Liver (tissue), 9 donors: ENCODE data around the gene SCUBE1. TPM values are rescaled to one million over a fixed set of nuclear protein-coding genes. Genes with fewer than 3 reads are reported as not detected.

ENCODE experiments used
- DNase-seq: peaks from one replicate; pipeline ENCODE4 v3.0.0-alpha.2; 2017; ENCODE audit warnings: low spot score
- H3K27ac ChIP-seq, 2 donors: one replicate each; pipeline ENCODE4 v1.7.0; 2013; ENCODE audit warnings: inconsistent platforms in 2 of 2, low read length in 2 of 2, control low read depth in 1 of 2, low read depth in 1 of 2, mild to moderate bottlenecking in 1 of 2
- H3K27me3 ChIP-seq, 4 donors: one replicate each; pipeline versions ENCODE4 v1.6.1 to v1.7.0; 2013; ENCODE audit warnings: low read length in 3 of 4, inconsistent platforms in 1 of 4, mild to moderate bottlenecking in 1 of 4, moderate library complexity in 1 of 4; ENCODE audit not compliant: control insufficient read depth in 4 of 4, insufficient read depth in 4 of 4
- H3K36me3 ChIP-seq, 4 donors: one replicate each; pipeline versions ENCODE4 v1.6.1 to v1.7.0; 2013; ENCODE audit warnings: low read length in 3 of 4, mild to moderate bottlenecking in 3 of 4, low read depth in 1 of 4, moderate library complexity in 1 of 4; ENCODE audit not compliant: control insufficient read depth in 4 of 4, insufficient read depth in 3 of 4
- H3K4me1 ChIP-seq, 4 donors: one replicate each; pipeline versions ENCODE4 v1.6.1 to v1.7.0; 2013; ENCODE audit warnings: low read length in 3 of 4, mild to moderate bottlenecking in 3 of 4, moderate library complexity in 1 of 4; ENCODE audit not compliant: control insufficient read depth in 4 of 4, insufficient read depth in 4 of 4
- H3K4me3 ChIP-seq, 3 donors: one replicate each; pipeline versions ENCODE4 v1.6.1 to v1.7.0; 2013; ENCODE audit warnings: low read length in 3 of 3, control low read depth in 1 of 3, low read depth in 1 of 3, mild to moderate bottlenecking in 1 of 3
- H3K9ac ChIP-seq, 2 donors: one replicate each; pipeline ENCODE4 v1.7.0; 2013; ENCODE audit warnings: low read length in 2 of 2, mild to moderate bottlenecking in 2 of 2, moderate library complexity in 2 of 2, control low read depth in 1 of 2, low read depth in 1 of 2
- H3K9me3 ChIP-seq, 4 donors: one replicate each; pipeline versions ENCODE4 v1.6.1 to v1.7.0; 2013; ENCODE audit warnings: low read length in 3 of 4; ENCODE audit not compliant: control insufficient read depth in 4 of 4
- ATF3 ChIP-seq: IDR thresholded peaks from 2 replicates; pipeline ENCODE4 v1.6.1; 2016; ENCODE audit warnings: antibody characterized with exemption
- CTCF ChIP-seq: fragments of 150-350 bp; IDR thresholded peaks from 2 replicates; pipeline ENCODE4 v1.5.1; 2017; ENCODE audit warnings: improper control_type of control experiment, low read depth, low read length; ENCODE audit not compliant: missing input control
- EGR1 ChIP-seq, 2 donors: IDR thresholded peaks; 2 replicates each; pipeline ENCODE4 v1.6.1; 2016 to 2018; ENCODE audit warnings: antibody characterized with exemption in 2 of 2, low read depth in 2 of 2
- FOXA2 ChIP-seq: IDR thresholded peaks from 2 replicates; pipeline ENCODE4 v1.6.1; 2016; ENCODE audit warnings: antibody characterized with exemption
- HNF4A ChIP-seq, 2 donors: conservative IDR thresholded peaks; 2 replicates each; pipeline ENCODE4 v1.6.1; 2016; ENCODE audit warnings: antibody characterized with exemption in 2 of 2, mild to moderate bottlenecking in 2 of 2
- RAD21 ChIP-seq, 2 donors: IDR thresholded peaks; 2 replicates each; pipeline ENCODE4 v1.6.1; 2016; ENCODE audit warnings: antibody characterized with exemption in 2 of 2, mild to moderate bottlenecking in 2 of 2
- RXRA ChIP-seq, 2 donors: IDR thresholded peaks; 2 replicates each; pipeline ENCODE4 v1.6.1; 2017 to 2018; ENCODE audit warnings: antibody characterized with exemption in 2 of 2, mild to moderate bottlenecking in 1 of 2
- YY1 ChIP-seq: IDR thresholded peaks from 2 replicates; pipeline ENCODE4 v1.6.1; 2016; ENCODE audit warnings: antibody characterized with exemption, mild to moderate bottlenecking
- ZBTB33 ChIP-seq: IDR thresholded peaks from 2 replicates; pipeline ENCODE4 v1.6.1; 2016; ENCODE audit warnings: antibody characterized with exemption
- WGBS: extraction: QIAGEN DNeasy Blood & Tissue Kit; methylation state at CpG from one replicate; pipeline ENCODE4 v1.1.7; 2013; 5-methylcytosine and 5-hydroxymethylcytosine counted together
- polyA plus RNA-seq, 2 donors: library from polyadenylated mRNA; stranded (reverse) in 1 of 2; unstranded in 1 of 2; fragments of 200-250 nt in 1 of 2; fragments of >200 nt in 1 of 2; fragmentation: Nextera tagmentation in 1 of 2; extraction: Ambion mirVana in 1 of 2; gene quantifications; one replicate each; pipeline versions ENCODE4 v1.2.1 to v1.2.3, GENCODE V29; 2013 to 2015
- total RNA-seq, 2 donors: library from RNA; depleted of rRNA; stranded (reverse); fragments of >200 nt; gene quantifications; one replicate each; pipeline ENCODE4 v1.2.3, GENCODE V29; 2014
- donor health status: healthy.
- donor health status: healthy.
- donor health status: healthy.
- donor health status: healthy.
- donor health status: healthy.

SCUBE1 gene
- total and polyA plus RNA-seq, 4 donors = 0.07 to 0.46 (median 0.08) TPM; not detected in 1

- H3K27ac ChIP-seq = peak overlapping the region; percentile 58 to 69
- peak in 1 of 2 donors; percentile 19 for TF ChIP-seq HNF4A (conservative IDR thresholded peaks at IDR 0.05)
- peak; percentile 95 for TF ChIP-seq CTCF
- TF ChIP-seq RAD21 (IDR thresholded peaks at IDR 0.05) = peak; percentile 96 to 97
- TF ChIP-seq EGR1 (IDR thresholded peaks at IDR 0.05; ENCODE audit: low read depth in 2 of 2) = no peak
- WGBS = 4% methylated on average over 17 of the region's 17 CpGs
These were observed 45.3 kb upstream of the SCUBE1 start for GRCh38 chr22:43388420-43388851.

GRCh38 chr22:43387815-43388214, 44.6 kb upstream of the SCUBE1 start:
- TF ChIP-seq ATF3 (no peak), CTCF (no peak), ZBTB33 (no peak), FOXA2 (no peak), RXRA (IDR thresholded peaks at IDR 0.05) (no peak), YY1 (no peak)
- H3K27ac ChIP-seq = no peak overlapping the region

More at GRCh38 chr22:43388420-43388851, 45.3 kb upstream of the SCUBE1 start:
- Histone ChIP-seq H3K4me1 (peaks cover 6 to 32% (median 22%) of the 10 kb centered on the region in 4 donors), H3K9ac (peak overlapping the region in 1 of 2 donors; percentile 42), H3K9me3 (no peaks in the 10 kb centered on the region), H3K27me3 (no peaks in the 10 kb centered on the region), H3K4me3 (no peak overlapping the region), H3K36me3 (no peaks in the 10 kb centered on the region)
- peak; percentile 82 for DNase-seq

More at GRCh38 chr22:43387815-43388214, 44.6 kb upstream of the SCUBE1 start:
- Histone ChIP-seq H3K36me3 (no peaks in the 10 kb centered on the region), H3K9ac (no peak overlapping the region), H3K4me1 (peaks cover 6 to 32% (median 22%) of the 10 kb centered on the region in 4 donors), H3K9me3 (no peaks in the 10 kb centered on the region), H3K4me3 (no peak overlapping the region), H3K27me3 (no peaks in the 10 kb centered on the region)
- DNase-seq = no peak
- 63% methylated on average over 7 of the region's 7 CpGs for WGBS
